ENCODE measurements around the gene FASN. TPM values are rescaled to one million over a fixed set of nuclear protein-coding genes. Genes with fewer than 3 reads are reported as not detected.

FASN gene
- total RNA-seq, 2 donors from 2014 or later, result 16.3 to 388 TPM

- Histone ChIP-seq H3K36me3 (replicated peaks in 1 of 2; ENCODE audit: insufficient read depth in 1 of 2, low read depth in 2 of 2) (no peaks in the 10 kb centered on the region), H3K4me3 (no peak overlapping the region), H3K4me1 (peaks cover 36% of the 10 kb centered on the region), H3K27me3 (no peaks in the 10 kb centered on the region), H3K27ac (no peak overlapping the region), H3K9me3 (no peaks in the 10 kb centered on the region)
- WGBS, 2 donors, result 90 to 95% methylated on average over 14 of the region's 14 CpGs
- ATAC-seq (no peak), DNase-seq (no peak)
- TF ChIP-seq CTCF (IDR thresholded peaks at IDR 0.05) (no peak), POLR2A (IDR thresholded peaks at IDR 0.05) (no peak)
- intact Hi-C loops (cut with DNase I), result no loop called here
Measured at GRCh38 chr17:82108961-82109475, 11.0 kb upstream of the FASN start.

- TF ChIP-seq POLR2A (IDR thresholded peaks at IDR 0.05) (no peak), CTCF (IDR thresholded peaks at IDR 0.05) (no peak)
Measured at GRCh38 chr17:82108496-82108945, 10.5 kb upstream of the FASN start.

GRCh38 chr17:82108038-82108437, 10.0 kb upstream of the FASN start:
- H3K4me3 ChIP-seq, result no peak overlapping the region
- no peaks in the 10 kb centered on the region for H3K27me3 ChIP-seq
- no peaks in the 10 kb centered on the region for H3K9me3 ChIP-seq
- peaks cover 44% of the 10 kb centered on the region for H3K4me1 ChIP-seq
- H3K27ac ChIP-seq, result no peak overlapping the region
- no peaks in the 10 kb centered on the region for H3K36me3 ChIP-seq (replicated peaks in 1 of 2; ENCODE audit: insufficient read depth in 1 of 2, low read depth in 2 of 2)
- intact Hi-C loops (cut with DNase I), result no loop called here
- TF ChIP-seq POLR2A (IDR thresholded peaks at IDR 0.05) (no peak), CTCF (IDR thresholded peaks at IDR 0.05) (no peak)
- no peak for ATAC-seq
- WGBS, 2 donors, result 88 to 91% methylated on average over 5 to 14 of the region's 14 CpGs
- no peak for DNase-seq

More at GRCh38 chr17:82108496-82108945, 10.5 kb upstream of the FASN start:
- ATAC-seq (no peak), DNase-seq (no peak)
- H3K4me3 ChIP-seq, result no peak overlapping the region
- no peaks in the 10 kb centered on the region for H3K36me3 ChIP-seq (replicated peaks in 1 of 2; ENCODE audit: insufficient read depth in 1 of 2, low read depth in 2 of 2)
- no peak overlapping the region for H3K27ac ChIP-seq
- H3K27me3 ChIP-seq, result no peaks in the 10 kb centered on the region
- intact Hi-C loops (cut with DNase I), result no loop called here
- WGBS, 2 donors, result 84 to 87% methylated on average over 15 to 19 of the region's 19 CpGs
- H3K9me3 ChIP-seq, result no peaks in the 10 kb centered on the region
- peaks cover 41% of the 10 kb centered on the region for H3K4me1 ChIP-seq

- H3K9me3 ChIP-seq, result no peaks in the 10 kb centered on the region
- WGBS, 2 donors, result 82 to 91% methylated on average over 12 to 24 of the region's 24 CpGs
- peak in 2 of 7 experiments; percentile 16 to 17 for TF ChIP-seq CTCF (IDR thresholded peaks at IDR 0.05)
- no peak for TF ChIP-seq POLR2A (IDR thresholded peaks at IDR 0.05)
- ATAC-seq (no peak), DNase-seq (peak in 1 of 4 donors; percentile 34)
- H3K4me1 ChIP-seq, result peaks cover 50% of the 10 kb centered on the region
- no peak overlapping the region for H3K4me3 ChIP-seq
- no peaks in the 10 kb centered on the region for H3K27me3 ChIP-seq
- no peaks in the 10 kb centered on the region for H3K36me3 ChIP-seq (replicated peaks in 1 of 2; ENCODE audit: insufficient read depth in 1 of 2, low read depth in 2 of 2)
- intact Hi-C loops (cut with DNase I), result no loop called here
- H3K27ac ChIP-seq, result peak overlapping the region in 1 of 4 donors; percentile 74
Measured at GRCh38 chr17:82107341-82107860, 9.4 kb upstream of the FASN start.

Measured in body of pancreas (tissue), 4 donors.